K562 (cell line): ENCODE measurements around the gene TUBB1. TPM values are rescaled to one million over a fixed set of nuclear protein-coding genes. Genes with fewer than 3 reads are reported as not detected.

ENCODE experiments used
- BDP1 ChIP-seq: IDR thresholded peaks from 3 replicates; pipeline ENCODE4 v1.6.1; 2011; ENCODE audit not compliant: insufficient read length, insufficient read depth
- FOSL1 ChIP-seq: fragments of 200-800 bp; sonication (Bioruptor generic); conservative IDR thresholded peaks from 2 replicates; pipeline ENCODE4 v1.6.1; 2016; ENCODE audit warnings: missing genetic modification characterization, missing compliant biosample characterization
- FOXJ2 ChIP-seq: fragments of 200-800 bp; sonication (Bioruptor generic); IDR thresholded peaks from 2 replicates; pipeline ENCODE4 v1.6.1; 2016; ENCODE audit warnings: missing genetic modification characterization, missing compliant biosample characterization
- GTF2F1 ChIP-seq: IDR thresholded peaks from 2 replicates; pipeline ENCODE4 v1.6.1; 2011; ENCODE audit warnings: low read depth, low read length, improper control_type of control experiment
- KLF6 ChIP-seq: fragments of 250-450 bp; sonication (Bioruptor Pico); IDR thresholded peaks from 2 replicates; pipeline ENCODE4 v1.4.0; 2020; ENCODE audit warnings: mild to moderate bottlenecking, moderate library complexity, borderline replicate concordance
- LARP7 ChIP-seq: fragments of 450-650 bp; IDR thresholded peaks from 2 replicates; pipeline ENCODE4 v1.6.1; 2016
- MLLT1 ChIP-seq, 2 experiments: fragments of 450-650 bp; IDR thresholded peaks; 2 replicates each; pipeline ENCODE4 v1.6.1; 2016
- NRF1 ChIP-seq, 2 experiments: fragments of 450-650 bp; IDR thresholded peaks in 1 of 2; conservative IDR thresholded peaks in 1 of 2; 2 replicates each; pipeline ENCODE4 v1.6.1; 2014; ENCODE audit warnings: mild to moderate bottlenecking in 2 of 2
- PCBP2 ChIP-seq: fragments of 200-400 bp; formaldehyde crosslinking; IDR thresholded peaks from 2 replicates; pipeline ENCODE4 v1.6.1; 2018; ENCODE audit warnings: low read length, low read depth, mild to moderate bottlenecking, moderate library complexity; ENCODE audit not compliant: poor library complexity, severe bottlenecking
- PHF20 ChIP-seq: fragments of 450-650 bp; IDR thresholded peaks from 2 replicates; pipeline ENCODE4 v1.6.1; 2018; ENCODE audit not compliant: partially characterized antibody
- POLR2G ChIP-seq: fragments of 200-400 bp; formaldehyde crosslinking; IDR thresholded peaks from 2 replicates; pipeline ENCODE4 v1.6.1; 2017; ENCODE audit warnings: low read depth, mild to moderate bottlenecking, antibody characterized with exemption, low read length, moderate library complexity
- POU5F1 ChIP-seq: fragments of 150-350 bp; IDR thresholded peaks from 2 replicates; pipeline ENCODE4 v1.6.1; 2014; ENCODE audit warnings: borderline replicate concordance, low read length, low read depth, mild to moderate bottlenecking; ENCODE audit not compliant: partially characterized antibody
- PTTG1 ChIP-seq: fragments of 450-650 bp; IDR thresholded peaks from 2 replicates; pipeline ENCODE4 v1.6.1; 2016; ENCODE audit warnings: low read depth, mild to moderate bottlenecking, missing genetic modification characterization, missing compliant biosample characterization
- RFX5 ChIP-seq: IDR thresholded peaks from 2 replicates; pipeline ENCODE4 v1.6.1; 2011; ENCODE audit warnings: low read depth, mild to moderate bottlenecking, improper control_type of control experiment, low read length
- U2AF1 ChIP-seq: fragments of 200-400 bp; formaldehyde crosslinking; optimal IDR thresholded peaks from 2 replicates; pipeline ENCODE3; 2017; ENCODE audit warnings: mild to moderate bottlenecking, low read depth, low read length, moderate library complexity
- ZNF165 ChIP-seq: fragments of 250-450 bp; sonication (Bioruptor Pico); IDR thresholded peaks from 2 replicates; pipeline ENCODE4 v1.4.0; 2020; ENCODE audit warnings: borderline replicate concordance
- ZNF395 ChIP-seq: fragments of 200-800 bp; sonication (Bioruptor generic); IDR thresholded peaks from 2 replicates; pipeline ENCODE4 v1.6.1; 2017; ENCODE audit warnings: missing genetic modification characterization, missing compliant biosample characterization
- polyA plus RNA-seq, 8 experiments: library from polyadenylated mRNA; depleted of rRNA in 4 of 8; stranded (reverse) in 5 of 8; unstranded in 3 of 8; fragments of >200 nt; fragmentation: Nextera tagmentation in 2 of 8; fragmentation: Illumina TruSeq in 1 of 8; extraction: Ambion mirVana in 2 of 8; extraction: Trizol in 1 of 8; gene quantifications; 2 replicates each; pipeline versions ENCODE4 v1.2.1 to v1.2.3, GENCODE V29; 2011 to 2014; ENCODE audit warnings: inconsistent platforms in 1 of 8, missing spikeins in 1 of 8
- total RNA-seq, 7 experiments: library from RNA; depleted of rRNA in 6 of 7; stranded (reverse); fragments of >200 nt in 6 of 7; fragmentation: Illumina TruSeq in 2 of 7; extraction: Trizol in 2 of 7; gene quantifications; 2 replicates each; pipeline versions ENCODE4 v1.2.1 to v1.2.3, GENCODE V29; 2011 to 2021; ENCODE audit warnings: low replicate concordance in 1 of 7
- TF ChIP-seq, protein P1 (sequence below): IDR thresholded peaks from 3 replicates; pipeline ENCODE4 v1.6.1; 2011; ENCODE audit warnings: borderline replicate concordance, mild to moderate bottlenecking; ENCODE audit not compliant: insufficient read length, insufficient read depth
- TF ChIP-seq, protein P2 (sequence below), 3 experiments: IDR thresholded peaks in 2 of 3; conservative IDR thresholded peaks in 1 of 3; 2 replicates each; pipeline ENCODE4 v1.5.1; 2011 to 2012; ENCODE audit warnings: low read length in 3 of 3, mild to moderate bottlenecking in 3 of 3, control low read depth in 2 of 3, improper control_type of control experiment in 1 of 3, inconsistent platforms in 1 of 3, low read depth in 1 of 3, mixed read lengths in 1 of 3, moderate library complexity in 1 of 3; ENCODE audit not compliant: insufficient read depth in 2 of 3
- TF ChIP-seq, protein P3 (sequence below): fragments of 450-650 bp; IDR thresholded peaks from one replicate; pipeline ENCODE4 v1.6.1; 2018; ENCODE audit warnings: mild to moderate bottlenecking, moderate library complexity; ENCODE audit not compliant: partially characterized antibody

TUBB1 gene
- total and polyA plus RNA-seq, 9 of the 15 experiments (the other 6 are each of a cell fraction or from before 2014, with no cell fraction given): 1.5 to 3.9 (median 2.4) TPM

GRCh38 chr20:59042796-59043631 lies 23.8 kb downstream of the TUBB1 start (continued):
- TF ChIP-seq RFX5 (no peak), FOXJ2 (tag) (no peak), FOSL1 (tag) (no peak), NRF1 (conservative IDR thresholded peaks at IDR 0.05 in 1 of 2, IDR thresholded peaks at IDR 0.05 in 1 of 2) (peak; percentile 97 to 98), PHF20 (no peak), PCBP2 (no peak), ZNF165 (CRISPR knock-in tag) (no peak), KLF6 (CRISPR knock-in tag) (no peak), U2AF1 (no peak), LARP7 (no peak), MLLT1 (IDR thresholded peaks at IDR 0.05) (no peak), ZNF395 (peak; percentile 64; the same call in 1 of the 2 replicates), POLR2G (peak; percentile 76), BDP1 (no peak), PTTG1 (tag) (no peak), POU5F1 (peak; percentile 60), GTF2F1 (no peak)
- TF ChIP-seq, protein P1, sequence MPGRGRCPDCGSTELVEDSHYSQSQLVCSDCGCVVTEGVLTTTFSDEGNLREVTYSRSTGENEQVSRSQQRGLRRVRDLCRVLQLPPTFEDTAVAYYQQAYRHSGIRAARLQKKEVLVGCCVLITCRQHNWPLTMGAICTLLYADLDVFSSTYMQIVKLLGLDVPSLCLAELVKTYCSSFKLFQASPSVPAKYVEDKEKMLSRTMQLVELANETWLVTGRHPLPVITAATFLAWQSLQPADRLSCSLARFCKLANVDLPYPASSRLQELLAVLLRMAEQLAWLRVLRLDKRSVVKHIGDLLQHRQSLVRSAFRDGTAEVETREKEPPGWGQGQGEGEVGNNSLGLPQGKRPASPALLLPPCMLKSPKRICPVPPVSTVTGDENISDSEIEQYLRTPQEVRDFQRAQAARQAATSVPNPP: no peak
- TF ChIP-seq, protein P2, sequence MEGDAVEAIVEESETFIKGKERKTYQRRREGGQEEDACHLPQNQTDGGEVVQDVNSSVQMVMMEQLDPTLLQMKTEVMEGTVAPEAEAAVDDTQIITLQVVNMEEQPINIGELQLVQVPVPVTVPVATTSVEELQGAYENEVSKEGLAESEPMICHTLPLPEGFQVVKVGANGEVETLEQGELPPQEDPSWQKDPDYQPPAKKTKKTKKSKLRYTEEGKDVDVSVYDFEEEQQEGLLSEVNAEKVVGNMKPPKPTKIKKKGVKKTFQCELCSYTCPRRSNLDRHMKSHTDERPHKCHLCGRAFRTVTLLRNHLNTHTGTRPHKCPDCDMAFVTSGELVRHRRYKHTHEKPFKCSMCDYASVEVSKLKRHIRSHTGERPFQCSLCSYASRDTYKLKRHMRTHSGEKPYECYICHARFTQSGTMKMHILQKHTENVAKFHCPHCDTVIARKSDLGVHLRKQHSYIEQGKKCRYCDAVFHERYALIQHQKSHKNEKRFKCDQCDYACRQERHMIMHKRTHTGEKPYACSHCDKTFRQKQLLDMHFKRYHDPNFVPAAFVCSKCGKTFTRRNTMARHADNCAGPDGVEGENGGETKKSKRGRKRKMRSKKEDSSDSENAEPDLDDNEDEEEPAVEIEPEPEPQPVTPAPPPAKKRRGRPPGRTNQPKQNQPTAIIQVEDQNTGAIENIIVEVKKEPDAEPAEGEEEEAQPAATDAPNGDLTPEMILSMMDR (IDR thresholded peaks at IDR 0.05 in 2 of 3, conservative IDR thresholded peaks at IDR 0.05 in 1 of 3; ENCODE audit: insufficient read depth in 2 of 3, low read depth in 1 of 3, low read length in 3 of 3): peak in 1 of 3 experiments; percentile 10; a peak in 1 of 6 replicates
- TF ChIP-seq, protein P3, sequence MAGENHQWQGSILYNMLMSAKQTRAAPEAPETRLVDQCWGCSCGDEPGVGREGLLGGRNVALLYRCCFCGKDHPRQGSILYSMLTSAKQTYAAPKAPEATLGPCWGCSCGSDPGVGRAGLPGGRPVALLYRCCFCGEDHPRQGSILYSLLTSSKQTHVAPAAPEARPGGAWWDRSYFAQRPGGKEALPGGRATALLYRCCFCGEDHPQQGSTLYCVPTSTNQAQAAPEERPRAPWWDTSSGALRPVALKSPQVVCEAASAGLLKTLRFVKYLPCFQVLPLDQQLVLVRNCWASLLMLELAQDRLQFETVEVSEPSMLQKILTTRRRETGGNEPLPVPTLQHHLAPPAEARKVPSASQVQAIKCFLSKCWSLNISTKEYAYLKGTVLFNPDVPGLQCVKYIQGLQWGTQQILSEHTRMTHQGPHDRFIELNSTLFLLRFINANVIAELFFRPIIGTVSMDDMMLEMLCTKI: no peak
